D721Med (cell line): ENCODE measurements around the gene ZMAT5.

Experiments
- DNase-seq: peaks from one replicate; pipeline ENCODE4 v3.0.0; 2011; ENCODE audit warnings: low spot score; ENCODE audit not compliant: insufficient read length
- FAIRE-seq: peaks from 2 replicates; lab custom pipeline; 2011; peaks lifted over from hg19 to GRCh38; lab: Jason Lieb, UNC
- TF ChIP-seq, protein P1 (sequence below): IDR thresholded peaks from 2 replicates; pipeline ENCODE4 v1.5.1; 2012; ENCODE audit warnings: mild to moderate bottlenecking, control low read depth; ENCODE audit not compliant: insufficient read depth; ENCODE audit errors: missing control alignments

Gene ZMAT5

GRCh38 chr22:29799217-29799680, 32.4 kb upstream of the ZMAT5 start:
- no peak for DNase-seq
- FAIRE-seq: no peak
- TF ChIP-seq, protein P1, sequence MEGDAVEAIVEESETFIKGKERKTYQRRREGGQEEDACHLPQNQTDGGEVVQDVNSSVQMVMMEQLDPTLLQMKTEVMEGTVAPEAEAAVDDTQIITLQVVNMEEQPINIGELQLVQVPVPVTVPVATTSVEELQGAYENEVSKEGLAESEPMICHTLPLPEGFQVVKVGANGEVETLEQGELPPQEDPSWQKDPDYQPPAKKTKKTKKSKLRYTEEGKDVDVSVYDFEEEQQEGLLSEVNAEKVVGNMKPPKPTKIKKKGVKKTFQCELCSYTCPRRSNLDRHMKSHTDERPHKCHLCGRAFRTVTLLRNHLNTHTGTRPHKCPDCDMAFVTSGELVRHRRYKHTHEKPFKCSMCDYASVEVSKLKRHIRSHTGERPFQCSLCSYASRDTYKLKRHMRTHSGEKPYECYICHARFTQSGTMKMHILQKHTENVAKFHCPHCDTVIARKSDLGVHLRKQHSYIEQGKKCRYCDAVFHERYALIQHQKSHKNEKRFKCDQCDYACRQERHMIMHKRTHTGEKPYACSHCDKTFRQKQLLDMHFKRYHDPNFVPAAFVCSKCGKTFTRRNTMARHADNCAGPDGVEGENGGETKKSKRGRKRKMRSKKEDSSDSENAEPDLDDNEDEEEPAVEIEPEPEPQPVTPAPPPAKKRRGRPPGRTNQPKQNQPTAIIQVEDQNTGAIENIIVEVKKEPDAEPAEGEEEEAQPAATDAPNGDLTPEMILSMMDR: no peak

DNA sequence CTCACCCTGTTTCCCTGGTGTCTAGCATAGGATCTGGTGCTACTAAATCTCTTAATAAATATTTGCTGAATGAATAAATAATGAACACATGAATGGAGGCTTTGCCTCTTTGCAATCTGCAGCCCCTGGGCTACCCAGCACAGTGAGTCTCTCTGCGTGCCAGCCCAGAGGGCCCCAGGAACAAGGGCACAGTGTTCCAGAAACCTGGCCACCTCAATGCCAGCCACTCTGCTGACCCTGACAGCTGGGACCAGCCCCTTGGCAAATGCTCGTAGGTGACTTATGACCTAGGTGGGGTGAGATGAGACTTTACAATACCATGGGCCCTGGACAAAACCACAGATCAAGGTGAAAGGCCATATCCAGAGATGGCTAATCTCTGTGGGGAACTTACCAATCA, 32.0 kb upstream of the ZMAT5 start:
- TF ChIP-seq, protein P1: no peak
- DNase-seq: no peak
- FAIRE-seq: no peak

DNA sequence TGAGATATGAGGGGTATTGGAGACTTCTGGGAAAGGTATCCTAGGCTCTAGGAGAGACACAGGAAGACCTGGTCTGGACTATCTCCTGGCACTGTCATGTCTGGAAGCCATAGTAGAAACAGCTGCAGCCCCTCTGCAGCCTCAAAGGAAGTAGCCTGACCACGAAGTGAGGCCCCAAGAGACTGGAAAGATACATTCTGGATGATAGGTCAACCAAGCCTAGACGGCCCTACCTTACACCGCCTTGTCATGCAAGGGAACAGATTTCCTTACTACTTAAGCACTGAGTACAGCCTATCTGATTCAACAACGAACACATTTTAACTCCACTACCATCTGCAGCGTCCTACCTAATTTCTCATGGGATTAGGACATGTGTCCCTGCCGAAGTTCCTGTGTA, 31.5 kb upstream of the ZMAT5 start:
- TF ChIP-seq, protein P1: no peak
- DNase-seq: no peak
- no peak for FAIRE-seq

- DNase-seq: no peak
- TF ChIP-seq, protein P1: no peak
- FAIRE-seq: no peak
Observed at GRCh38 chr22:29797351-29797750, 30.5 kb upstream of the ZMAT5 start.

DNA sequence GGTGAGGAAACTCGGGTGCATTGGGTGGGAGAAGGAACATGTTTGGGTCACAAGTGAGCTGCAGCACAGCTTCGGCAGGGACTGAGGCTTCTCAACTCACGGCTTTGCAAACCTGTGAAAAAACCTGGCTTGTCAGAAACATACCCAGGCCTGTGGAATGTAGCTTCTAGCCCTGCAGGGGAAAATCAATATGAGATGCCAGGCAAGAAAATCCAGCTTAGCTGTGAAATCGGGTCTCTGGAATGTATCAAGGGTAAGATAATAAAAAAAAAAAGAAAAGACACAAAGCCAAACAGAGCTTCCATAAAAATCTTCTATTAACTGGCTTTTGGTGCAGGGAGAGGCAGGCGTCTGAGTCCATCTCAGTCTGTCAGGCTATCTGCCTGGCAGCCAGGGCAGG, 28.9 kb upstream of the ZMAT5 start:
- TF ChIP-seq, protein P1: no peak
- DNase-seq (no peak), FAIRE-seq (no peak)

DNA sequence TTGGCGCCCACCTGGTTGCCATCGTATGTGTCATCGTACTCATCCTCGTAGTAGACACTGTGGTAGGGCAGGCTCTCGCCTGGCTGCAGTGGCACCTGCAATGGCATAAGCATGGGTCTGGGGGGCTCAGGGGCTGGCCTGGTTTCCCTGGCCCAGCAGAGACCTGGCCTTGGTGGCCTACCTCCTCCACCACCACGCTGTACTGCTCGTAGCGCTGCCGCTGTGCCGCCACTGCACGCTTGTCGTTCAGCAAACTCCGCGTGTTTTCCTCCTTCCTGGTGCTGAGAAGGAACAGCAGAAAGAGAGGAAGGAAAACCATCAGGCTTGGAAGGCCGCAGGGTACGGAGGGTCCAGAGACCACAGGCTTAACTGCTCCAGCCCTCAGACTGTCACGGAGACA, 26.6 kb upstream of the ZMAT5 start:
- no peak for FAIRE-seq
- TF ChIP-seq, protein P1: no peak
- DNase-seq: no peak

DNA sequence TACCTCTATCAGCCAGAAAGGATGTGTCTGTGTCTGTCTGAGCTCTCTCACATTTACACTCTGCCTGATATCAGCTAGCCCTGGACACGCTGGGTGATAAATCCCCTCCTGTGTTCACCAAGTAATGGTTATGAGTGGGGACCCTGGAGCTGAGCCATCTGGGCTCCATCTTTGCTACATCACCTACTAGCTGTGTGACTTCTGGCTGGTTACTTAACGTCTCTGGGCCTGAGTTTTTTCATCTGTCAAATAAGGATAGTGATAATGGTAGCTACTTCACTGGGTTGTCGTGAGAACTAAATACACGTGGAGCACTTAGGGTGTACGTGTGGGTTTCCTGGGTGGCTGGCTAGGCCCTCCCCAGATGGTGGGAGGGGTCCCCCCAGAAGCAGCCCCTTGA, 23.3 kb upstream of the ZMAT5 start:
- FAIRE-seq: no peak
- TF ChIP-seq, protein P1: no peak
- DNase-seq: no peak
